Right renal cortex interstitium (tissue), 3 donors: Measurements from ENCODE around the gene COL27A1. TPM values are rescaled to one million over a fixed set of nuclear protein-coding genes. Genes with fewer than 3 reads are reported as not detected.

Experiments used
- DNase-seq, 3 donors: peaks; one replicate each; pipeline ENCODE4 v3.0.0-alpha.2; 2013; ENCODE audit warnings: low read depth in 3 of 3, low spot score in 2 of 3
- polyA plus RNA-seq, 3 donors: library from polyadenylated mRNA; unstranded; fragments of 120-200 nt; gene quantifications; one replicate each; pipeline ENCODE4 v1.2.1, GENCODE V29; 2013; ENCODE audit not compliant: insufficient read length in 3 of 3

The COL27A1 gene
- 10 to 100 TPM; 25.1 to 26.6 (median 26.0) TPM for polyA plus RNA-seq

DNA sequence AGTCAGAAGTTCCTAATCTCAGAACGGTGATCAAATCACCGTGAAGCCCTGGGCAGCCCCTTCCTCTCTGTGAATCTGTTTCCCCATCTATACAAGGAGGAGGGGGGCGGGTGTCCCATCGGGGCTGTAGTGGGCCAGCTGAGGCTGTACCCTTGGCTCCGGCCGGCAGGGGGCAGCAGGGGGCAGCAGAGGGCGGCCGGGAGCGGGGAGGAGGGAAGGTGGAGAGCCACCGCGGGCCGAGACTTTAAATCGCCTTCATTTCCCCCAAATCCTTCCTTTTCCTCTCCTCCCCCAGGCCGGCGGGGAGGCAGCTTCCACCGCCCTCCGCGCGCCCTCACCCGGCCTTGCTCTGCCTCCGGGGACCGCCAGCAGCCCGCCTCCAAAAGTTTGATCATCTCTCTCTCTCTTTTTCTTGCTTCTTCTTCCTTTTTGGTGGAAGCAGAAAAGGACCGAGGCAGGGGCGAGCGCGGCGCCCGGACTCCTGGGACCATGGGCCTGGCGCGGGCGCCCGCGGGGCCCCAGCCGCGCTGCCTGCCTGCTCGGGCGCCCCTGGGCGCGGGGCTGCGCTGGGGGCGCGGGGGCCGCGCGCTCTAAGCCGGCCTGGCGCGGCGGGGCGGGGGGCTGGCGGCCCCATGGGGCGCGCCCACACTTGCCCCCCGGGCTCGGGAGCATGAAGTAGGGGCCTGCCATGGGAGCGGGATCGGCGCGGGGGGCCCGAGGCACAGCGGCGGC, at the start of gene COL27A1:
Gene COL27A1, plus strand, starts transcription at position 275 of the 732 bp plus-strand sequence. Its CDS starts 414 bp downstream, at position 689.
- DNase-seq, result no peak

DNA sequence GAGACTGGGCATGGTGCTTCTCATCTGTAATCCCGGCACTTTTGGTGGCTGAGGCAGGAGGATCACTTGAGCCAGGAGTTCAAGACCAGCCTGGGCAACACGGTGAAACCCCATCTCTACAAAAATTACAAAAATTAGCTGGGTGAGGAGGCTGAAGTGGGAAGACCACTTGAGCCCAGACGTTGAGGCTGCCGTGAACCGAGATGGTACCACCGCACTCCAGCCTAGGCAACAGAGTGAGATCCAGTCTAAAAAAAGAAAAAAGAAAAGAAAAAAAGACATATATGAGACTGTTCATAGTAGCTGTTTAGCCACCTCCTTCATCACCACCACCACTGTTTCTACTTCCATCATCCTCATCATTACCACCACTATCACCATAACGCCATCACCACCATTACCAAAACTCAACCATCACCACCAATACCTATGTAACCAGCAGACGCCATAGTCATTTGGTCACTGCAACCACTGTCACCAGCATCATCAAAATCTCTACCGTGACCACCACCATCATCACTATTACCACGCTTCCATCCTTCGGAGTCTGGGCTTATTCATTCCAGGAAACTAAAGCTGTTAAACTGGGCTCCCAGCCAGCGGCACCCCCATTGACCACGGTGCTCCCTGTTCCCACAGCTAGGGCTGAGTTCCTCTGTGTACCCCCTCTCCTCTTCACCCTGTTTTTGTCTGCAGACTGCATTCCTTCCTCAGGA, 47.9 kb upstream of the COL27A1 start:
- DNase-seq, result no peak

DNA sequence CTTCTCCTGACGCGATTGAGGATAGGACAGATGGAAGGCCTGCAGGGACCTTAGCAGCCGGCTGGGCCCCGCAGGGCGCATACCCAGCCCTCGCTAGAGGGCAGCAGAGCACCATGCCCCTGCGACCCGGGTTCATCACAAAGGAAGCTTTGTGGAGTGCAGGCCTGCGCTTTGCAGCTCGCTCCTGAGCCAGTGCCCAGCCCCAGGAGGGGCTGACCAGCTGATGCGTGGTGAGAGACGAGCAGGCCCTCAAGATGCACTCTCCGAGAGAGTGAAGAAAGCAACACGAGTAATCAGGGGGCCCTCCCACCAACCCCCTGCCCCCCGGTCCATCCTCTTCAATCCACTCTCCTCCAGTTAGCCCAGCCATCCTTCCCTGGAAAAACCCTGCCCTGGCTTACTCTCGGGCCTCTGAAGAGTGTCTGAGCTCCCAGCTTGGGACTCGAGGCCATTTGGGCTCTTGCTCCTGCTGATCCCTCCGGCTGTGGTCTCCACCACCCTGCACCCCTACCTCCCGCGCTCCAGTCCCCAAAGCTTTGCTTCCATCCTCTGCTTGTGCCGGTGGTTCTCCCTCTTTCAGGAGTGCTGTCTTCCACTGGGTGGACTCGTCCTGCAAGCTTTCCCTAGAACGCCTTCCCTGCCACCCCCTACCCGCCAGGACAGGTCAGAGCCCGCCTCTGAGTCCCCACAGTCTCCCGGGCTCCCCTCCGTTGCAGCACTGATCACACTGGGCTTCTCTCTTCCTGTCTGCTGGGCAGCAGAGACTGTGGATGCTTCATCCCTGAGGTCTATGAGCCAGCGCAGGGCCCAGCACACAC, 47.1 kb upstream of the COL27A1 start:
- peak in 1 of 3 donors; percentile 71 for DNase-seq

DNA sequence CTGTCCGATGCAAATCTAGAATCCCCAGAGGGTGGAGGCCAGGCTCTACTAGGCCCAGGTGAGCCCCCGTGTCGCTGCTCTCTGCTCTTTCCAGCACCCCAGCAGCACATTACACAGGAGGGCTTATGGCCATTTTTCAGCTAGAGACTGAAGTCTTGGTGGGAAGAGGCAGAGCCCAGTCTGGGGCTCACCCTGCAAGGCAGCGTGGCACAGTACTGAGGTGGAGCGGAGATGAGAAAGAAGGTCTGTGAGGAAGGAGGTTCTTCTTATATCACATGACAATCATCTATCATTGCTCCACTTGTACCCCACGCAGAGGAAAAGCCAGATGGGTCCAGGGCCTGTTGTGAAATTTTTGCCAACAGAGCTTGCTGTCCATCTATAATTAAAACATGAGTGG, 46.2 kb upstream of the COL27A1 start:
- no peak for DNase-seq

DNA sequence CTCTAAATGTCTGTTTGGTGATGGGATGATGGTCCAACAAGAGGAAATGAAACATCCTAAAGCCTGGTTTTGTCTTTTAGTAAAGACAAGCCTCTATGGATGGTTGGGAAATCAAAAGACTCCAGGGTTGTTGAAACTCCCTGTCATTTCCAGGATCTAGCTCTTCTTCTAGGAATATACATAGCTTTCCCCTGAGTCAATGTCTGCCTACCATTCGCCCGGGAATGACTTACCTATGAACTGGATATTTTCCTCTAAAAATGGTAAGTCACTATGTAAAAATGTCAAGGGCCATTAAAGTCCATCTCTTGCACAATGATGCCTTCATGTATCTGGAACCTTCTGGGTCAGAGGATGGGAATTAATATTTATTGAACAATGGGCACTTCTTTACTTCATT, 45.2 kb upstream of the COL27A1 start:
- no peak for DNase-seq

DNA sequence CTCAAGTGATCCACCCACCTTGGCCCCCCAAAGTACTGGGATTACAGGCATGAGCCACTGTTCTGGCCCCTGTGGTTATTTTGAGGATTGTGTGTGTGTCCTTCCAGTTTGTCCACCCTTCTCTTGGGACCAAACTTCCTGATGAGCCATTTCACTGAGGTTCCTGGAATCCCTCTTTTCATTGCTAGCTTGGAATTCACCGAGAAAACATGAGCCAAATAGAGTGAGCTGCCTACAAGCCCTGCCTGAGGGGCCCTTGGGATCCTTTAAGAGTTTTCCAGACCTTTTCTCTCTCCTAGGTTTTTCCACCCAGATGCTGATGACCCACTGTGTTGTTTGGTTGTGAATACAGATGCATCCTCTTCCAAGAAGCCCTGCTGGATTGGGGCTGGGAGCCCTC, 43.0 kb upstream of the COL27A1 start:
- DNase-seq, result no peak

DNA sequence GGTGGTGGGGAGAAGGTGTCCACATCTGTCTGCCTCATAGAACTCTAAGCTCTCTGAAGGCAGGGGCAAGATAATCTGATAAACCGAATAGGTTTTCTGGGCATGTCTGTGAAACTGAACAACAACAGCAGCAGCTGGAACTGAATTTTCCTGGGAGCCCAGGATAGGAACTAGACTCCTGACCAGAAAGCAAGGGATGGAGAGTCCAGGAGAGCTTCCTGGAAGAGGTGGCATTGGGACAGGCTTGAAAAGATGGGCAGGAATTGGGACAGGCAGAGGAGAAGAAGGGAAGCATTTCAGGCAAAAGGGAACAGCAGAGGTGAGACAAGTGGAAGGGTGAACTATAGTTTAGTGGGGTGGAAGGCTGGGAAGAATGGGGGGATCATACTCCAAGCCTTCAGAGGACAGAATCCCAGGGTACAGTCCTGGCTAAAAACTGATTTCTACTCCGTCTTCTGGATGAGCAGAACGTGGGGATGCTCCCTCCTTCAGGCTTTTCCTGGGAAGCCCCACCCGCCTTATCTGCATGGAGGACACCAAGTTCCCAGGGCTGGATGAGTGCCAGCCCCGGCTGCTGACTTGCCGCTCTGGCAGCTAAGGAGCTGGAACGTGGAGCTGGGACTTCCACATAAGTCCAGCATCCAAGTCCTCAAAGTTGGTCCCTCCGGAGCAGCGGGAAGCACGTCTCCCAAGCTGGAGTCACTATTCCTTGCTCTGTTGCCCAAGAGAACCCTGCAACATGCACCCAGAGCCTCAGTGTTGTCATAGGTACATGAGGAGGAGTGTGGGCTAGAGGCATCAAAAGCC, 42.4 kb upstream of the COL27A1 start:
- DNase-seq, result no peak

DNA sequence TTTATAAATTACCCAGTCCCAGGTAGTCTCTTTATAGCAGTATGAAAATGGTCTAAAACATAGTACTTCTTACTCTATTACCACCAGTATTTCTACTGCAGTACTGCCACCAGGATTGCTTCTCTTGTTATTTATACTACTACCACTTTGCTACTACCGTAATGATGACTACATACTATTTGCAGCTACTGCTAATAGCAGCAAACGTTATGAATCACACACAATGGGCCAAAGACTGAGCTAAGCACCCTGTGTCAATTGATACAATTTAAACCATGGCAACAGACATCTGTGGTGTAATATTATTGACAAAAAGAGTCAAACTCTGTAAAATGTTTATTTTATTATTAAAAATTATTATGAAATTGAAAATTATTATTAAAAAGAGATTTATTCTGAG, 41.0 kb upstream of the COL27A1 start:
- DNase-seq, result no peak

DNA sequence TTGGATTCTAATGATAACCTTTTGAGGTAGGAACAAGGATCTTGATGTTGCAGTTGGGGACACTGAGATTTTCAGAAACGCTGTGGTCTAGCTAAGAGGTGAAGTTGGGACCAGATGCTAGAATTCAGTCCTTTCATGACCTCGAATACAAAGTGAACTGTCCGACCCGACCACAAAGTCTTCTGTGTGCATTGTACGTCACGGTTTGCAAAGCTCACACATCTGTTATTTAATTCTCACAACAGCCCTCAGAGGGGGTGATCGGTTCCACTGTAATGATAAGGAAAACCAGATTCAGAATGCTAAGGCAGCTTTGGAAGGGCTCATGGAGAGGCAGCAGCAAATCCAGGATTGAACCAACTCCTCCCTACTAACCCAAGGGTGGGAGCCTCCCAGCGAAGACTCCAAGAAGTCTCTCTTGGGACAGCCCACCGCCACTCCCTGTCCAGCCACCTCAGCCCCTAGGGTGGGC, 39.6 kb upstream of the COL27A1 start:
- DNase-seq, result no peak

DNA sequence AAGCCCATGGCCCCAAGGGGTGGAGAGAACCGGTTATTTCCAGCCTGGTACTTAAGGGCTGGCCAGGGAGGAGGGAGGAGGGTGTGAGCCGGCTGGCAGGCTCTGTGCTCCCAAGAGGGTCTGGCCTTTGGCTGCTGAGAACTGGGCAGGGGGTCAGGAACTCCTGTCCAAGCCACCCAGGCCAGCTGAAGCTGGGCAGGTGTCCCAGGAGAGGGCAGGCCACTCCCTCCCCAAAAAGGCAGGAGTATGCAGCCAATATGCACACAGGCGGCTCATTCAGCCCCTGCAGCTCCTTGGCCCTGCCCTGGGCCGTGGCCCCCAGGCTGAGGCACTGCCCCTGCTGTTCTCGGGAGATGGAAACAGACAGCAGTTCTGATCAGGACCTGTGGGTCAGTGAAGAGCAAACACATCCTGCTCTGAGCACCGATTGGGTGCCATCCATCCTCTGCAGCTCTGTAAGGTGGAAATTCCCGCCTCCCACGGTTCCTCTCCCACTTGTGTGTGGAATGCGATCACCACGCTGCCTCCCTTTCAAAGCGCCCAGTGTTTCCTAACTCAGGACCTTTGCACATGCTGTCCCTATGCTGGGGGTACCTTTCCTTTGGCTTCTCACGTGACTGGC, 39.1 kb upstream of the COL27A1 start:
- no peak for DNase-seq

DNA sequence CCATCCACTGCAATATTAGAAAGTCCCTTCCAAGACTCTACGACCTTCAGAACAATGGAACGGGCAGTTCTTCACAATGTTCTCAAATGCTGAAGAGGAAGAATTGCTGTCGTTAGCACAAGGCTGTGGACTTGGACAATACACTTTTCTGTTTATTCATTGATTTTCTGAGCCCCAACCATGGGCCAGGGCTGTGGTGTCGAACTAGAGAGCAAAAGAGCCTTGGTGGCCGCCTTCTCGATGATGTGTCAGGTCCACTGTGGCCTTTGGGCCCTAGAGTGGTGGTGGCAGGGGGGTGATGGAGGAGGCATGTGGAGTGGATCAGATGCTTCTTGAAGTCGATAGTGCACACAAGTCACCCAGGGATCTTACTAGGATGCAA, 37.7 kb upstream of the COL27A1 start:
- no peak for DNase-seq

DNA sequence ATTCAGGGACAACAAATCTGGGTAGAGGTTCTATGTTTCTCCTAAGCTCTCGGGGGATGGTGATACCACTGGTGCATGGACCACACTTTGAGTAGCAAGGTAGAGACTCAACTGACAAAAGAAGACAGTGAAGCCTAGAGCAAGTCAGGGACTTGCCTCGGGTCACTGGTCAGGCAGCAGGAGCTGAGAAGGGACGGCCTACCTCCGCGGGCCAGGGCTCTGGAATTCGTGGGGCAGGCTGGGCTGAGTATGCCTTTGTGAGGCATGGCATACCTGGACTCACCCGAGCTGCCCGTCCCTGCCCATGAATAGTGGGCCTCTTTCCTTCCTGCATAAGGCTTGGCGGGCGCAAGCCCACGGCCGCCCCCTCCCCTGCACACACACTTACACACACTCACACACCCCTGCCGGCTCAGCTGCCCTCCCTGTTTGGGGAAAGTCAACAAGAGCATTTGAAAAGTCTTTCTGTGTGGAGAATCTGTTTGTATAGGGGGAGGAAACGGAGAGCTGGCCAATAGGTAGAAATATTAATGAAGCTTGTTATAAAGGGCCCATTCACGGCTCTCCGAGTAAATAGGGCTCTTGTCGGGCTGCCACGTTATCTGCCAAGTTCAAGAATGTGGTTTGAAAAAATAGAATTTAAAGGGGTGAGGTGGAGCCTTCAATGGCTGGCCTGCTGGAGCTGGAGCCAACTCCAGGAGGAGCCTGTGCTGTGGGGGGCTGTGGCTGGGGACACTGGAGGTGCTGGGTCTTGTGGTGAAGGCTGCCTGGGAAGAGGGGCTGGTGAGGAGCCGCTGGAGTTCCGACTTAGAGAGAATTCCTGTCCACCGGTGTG, 37.1 kb upstream of the COL27A1 start:
- no peak for DNase-seq

DNA sequence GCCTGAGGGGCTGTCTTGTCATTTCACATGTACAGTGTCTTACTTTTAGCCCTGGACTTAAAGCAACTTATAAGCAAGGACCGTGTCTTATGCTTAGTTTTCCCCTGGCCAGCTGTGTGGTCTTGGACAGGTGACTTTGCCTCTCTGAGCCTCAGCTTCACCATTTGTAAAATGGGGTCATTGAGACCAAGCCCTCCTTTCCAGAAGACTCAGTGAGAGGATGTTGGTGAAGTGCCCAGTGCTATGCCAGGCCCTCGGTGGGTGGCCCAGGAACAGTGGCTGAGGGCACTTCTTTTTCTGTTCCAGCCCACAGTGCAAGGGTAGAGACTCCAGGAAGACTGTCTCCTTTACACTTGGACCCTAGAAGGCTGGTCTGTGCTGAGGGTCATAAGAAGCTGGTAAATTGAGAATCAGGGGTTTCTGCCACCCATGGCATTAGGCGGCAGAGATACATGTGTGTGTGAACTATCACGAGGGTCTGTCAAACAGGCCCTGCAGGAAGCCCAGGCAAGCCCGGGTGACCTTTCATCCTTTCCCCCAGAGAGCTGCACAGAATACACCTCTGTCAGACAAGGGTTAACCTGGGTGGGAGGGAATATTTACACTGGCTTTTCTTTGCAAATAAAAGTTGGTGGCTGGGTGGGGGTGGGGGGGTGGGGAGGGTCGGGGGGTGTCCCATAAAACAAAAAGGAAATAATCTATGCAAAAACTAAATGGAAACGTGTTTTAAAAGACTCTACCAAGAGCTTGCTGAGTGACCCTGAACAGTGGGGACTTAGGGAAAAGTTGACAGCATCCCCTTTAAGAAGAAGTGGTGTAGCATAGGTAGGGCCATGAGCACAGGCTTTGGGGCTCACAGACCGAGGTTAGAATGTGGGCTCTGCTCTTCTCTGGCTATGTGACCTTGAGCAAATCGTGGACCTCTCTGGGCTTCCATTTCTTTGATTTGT, 35.8 kb upstream of the COL27A1 start:
- DNase-seq, result no peak

DNA sequence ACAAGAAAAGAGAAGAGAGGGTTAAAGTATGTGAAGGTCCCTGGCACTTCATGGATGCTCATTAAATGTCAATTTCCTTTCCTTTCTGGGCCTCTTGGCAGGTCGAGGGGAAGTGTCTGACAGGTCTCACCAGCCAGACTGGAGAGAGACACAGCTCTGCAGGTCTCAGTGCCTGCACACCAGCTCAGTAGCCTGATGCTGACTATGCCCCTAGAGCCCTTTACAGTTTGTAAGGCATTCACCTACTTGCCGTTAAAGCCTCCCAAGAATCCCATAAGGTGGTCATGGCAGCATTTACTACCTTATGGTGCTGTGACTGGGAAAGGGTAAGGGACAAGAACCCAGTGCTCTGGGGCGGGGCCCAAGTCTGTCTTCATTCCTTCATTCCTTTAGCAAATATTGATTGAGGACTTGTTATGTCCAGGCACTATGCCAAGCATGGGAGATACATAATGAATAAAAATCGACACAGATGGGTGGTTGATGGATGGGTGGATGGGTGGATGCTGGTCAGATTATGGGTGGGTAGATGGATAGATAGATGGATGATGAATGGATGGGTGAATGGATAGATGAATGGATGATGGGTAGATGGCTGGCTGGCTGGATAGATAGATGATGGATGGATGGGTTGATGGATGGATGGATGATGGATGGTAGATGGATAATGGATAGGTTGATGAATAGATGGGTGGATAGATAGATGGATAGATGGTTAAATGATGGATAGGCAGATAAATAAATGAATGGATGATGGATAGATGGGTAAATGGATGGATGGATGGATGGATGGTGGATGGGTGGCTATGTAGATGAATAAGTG, 34.9 kb upstream of the COL27A1 start:
- no peak for DNase-seq

DNA sequence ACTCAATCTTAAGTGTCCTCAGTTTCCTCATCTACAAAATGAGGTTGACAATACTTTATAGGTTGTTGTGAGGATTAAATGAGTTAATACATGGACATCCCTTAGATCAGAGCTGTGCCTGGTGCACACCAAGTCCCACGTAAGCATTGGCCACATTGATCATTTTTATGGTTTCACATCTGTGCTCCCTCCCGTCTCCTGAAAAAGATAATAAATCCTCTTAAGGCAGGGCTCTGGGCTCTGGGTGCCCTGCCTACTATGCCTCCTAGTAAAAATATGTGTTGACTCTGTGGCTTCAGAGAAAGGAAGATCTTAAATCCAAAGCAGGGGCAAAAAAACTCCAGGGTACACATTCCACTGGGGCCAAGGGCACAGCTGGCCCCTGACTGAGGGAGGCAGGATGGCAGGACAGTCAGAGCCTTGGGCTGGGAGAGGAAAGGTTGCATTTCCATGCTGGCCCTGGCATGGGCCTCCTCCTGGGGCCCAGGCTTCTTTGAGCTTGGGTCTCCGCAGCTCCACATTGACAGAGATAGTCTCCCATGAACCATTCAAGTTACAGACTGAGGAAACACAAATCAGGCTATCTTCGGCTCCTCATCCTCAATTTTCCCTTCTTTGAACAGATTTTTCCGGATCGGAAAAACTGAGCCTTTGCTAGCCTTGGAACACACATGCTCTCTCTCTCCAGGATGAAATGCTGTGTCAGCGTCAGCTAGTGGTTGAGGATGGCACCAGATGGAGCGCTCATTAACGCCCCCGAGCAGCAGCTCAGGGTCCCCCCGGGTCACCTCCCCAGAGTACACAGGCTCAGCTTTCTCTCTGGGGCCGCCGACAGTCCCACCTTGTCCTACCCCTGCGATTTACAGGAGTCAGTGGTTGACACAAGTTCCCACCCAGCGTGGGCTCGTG, 33.9 kb upstream of the COL27A1 start:
- no peak for DNase-seq
